ENCODE results near the gene MINDY2.

- no peak for TF ChIP-seq POLR2AphosphoS5 (IDR thresholded peaks at IDR 0.05; ENCODE audit: low read depth, low read length)
- TF ChIP-seq TAF1 (IDR thresholded peaks at IDR 0.05; ENCODE audit: low read depth, low read length), result no peak
- no peak for TF ChIP-seq POLR2A (IDR thresholded peaks at IDR 0.05; ENCODE audit: low read depth, low read length)
- no peak for TF ChIP-seq POU2F2 (IDR thresholded peaks at IDR 0.05; ENCODE audit: low read depth, low read length)
- no peak for TF ChIP-seq SPI1 (IDR thresholded peaks at IDR 0.05; ENCODE audit: low read depth, low read length)
- no peak for TF ChIP-seq PAX5 (IDR thresholded peaks at IDR 0.05; ENCODE audit: insufficient read depth, low read length, severe bottlenecking)
Measured at GRCh38 chr15:58762285-58762684, 8.8 kb upstream of the MINDY2 start.

Measured in GM12891 (cell line).